H9 (cell line): ENCODE data around the gene NHSL1. TPM values are rescaled to one million over a fixed set of nuclear protein-coding genes. Genes with fewer than 3 reads are reported as not detected.

Experiments used
- DNase-seq: peaks from one replicate; pipeline ENCODE4 v3.0.0-alpha.2; 2017
- H2AFZ ChIP-seq: one replicate; pipeline ENCODE4 v1.6.1; 2013; ENCODE audit warnings: mild to moderate bottlenecking, low read length, control low read depth, moderate library complexity
- H2AK5ac ChIP-seq: 2 replicates; pipeline ENCODE4 v1.6.1; 2013; ENCODE audit warnings: low read length, control low read depth, mixed read lengths; ENCODE audit not compliant: insufficient read length
- H2BK120ac ChIP-seq: one replicate; pipeline ENCODE4 v1.6.1; 2013; ENCODE audit warnings: low read depth, mild to moderate bottlenecking, low read length, control low read depth, inconsistent platforms; ENCODE audit not compliant: poor library complexity, severe bottlenecking
- H2BK12ac ChIP-seq: 2 replicates; pipeline ENCODE4 v1.6.1; 2013; ENCODE audit warnings: low read length, control low read depth, mixed read lengths, low read depth; ENCODE audit not compliant: insufficient read length
- H2BK15ac ChIP-seq: 2 replicates; pipeline ENCODE4 v1.6.1; 2013; ENCODE audit warnings: low read depth, low read length, control low read depth
- H2BK20ac ChIP-seq: one replicate; pipeline ENCODE4 v1.6.1; 2013; ENCODE audit warnings: low read depth, mild to moderate bottlenecking, low read length, control low read depth, inconsistent platforms; ENCODE audit not compliant: poor library complexity, severe bottlenecking
- H2BK5ac ChIP-seq: 2 replicates; pipeline ENCODE4 v1.6.1; 2013; ENCODE audit warnings: low read length, control low read depth, mixed read lengths; ENCODE audit not compliant: insufficient read length
- H3K14ac ChIP-seq: 2 replicates; pipeline ENCODE4 v1.6.1; 2013; ENCODE audit warnings: low read length, control low read depth; ENCODE audit not compliant: insufficient read depth
- H3K18ac ChIP-seq: 2 replicates; pipeline ENCODE4 v1.6.1; 2013; ENCODE audit warnings: low read depth, mild to moderate bottlenecking, mixed read lengths, low read length, control low read depth; ENCODE audit not compliant: insufficient read length
- H3K23ac ChIP-seq: 2 replicates; pipeline ENCODE4 v1.6.1; 2013; ENCODE audit warnings: low read length, control low read depth, mixed read lengths, low read depth; ENCODE audit not compliant: insufficient read length
- H3K23me2 ChIP-seq: 2 replicates; pipeline ENCODE4 v1.6.1; 2013; ENCODE audit warnings: low read depth, mild to moderate bottlenecking, mixed read lengths, low read length, control low read depth; ENCODE audit not compliant: insufficient read length, poor library complexity, severe bottlenecking
- H3K27ac ChIP-seq: 2 replicates; pipeline ENCODE4 v1.5.1; 2013; ENCODE audit warnings: low read length, control low read depth, mixed read lengths, low read depth; ENCODE audit not compliant: insufficient read length
- H3K27me3 ChIP-seq: 2 replicates; pipeline ENCODE4 v1.6.1; 2013; ENCODE audit warnings: low read length, control low read depth, inconsistent platforms; ENCODE audit not compliant: insufficient read depth
- H3K4ac ChIP-seq: 2 replicates; pipeline ENCODE4 v1.6.1; 2013; ENCODE audit warnings: low read depth, mild to moderate bottlenecking, control low read depth, inconsistent platforms, low read length, moderate library complexity
- H3K4me1 ChIP-seq: 2 replicates; pipeline ENCODE4 v1.6.1; 2013; ENCODE audit warnings: low read length, control low read depth, inconsistent platforms; ENCODE audit not compliant: insufficient read depth
- H3K4me2 ChIP-seq: 2 replicates; pipeline ENCODE4 v1.6.1; 2013; ENCODE audit warnings: low read length, control low read depth, mixed read lengths; ENCODE audit not compliant: insufficient read length, insufficient read depth
- H3K56ac ChIP-seq: 2 replicates; pipeline ENCODE4 v1.6.1; 2013; ENCODE audit warnings: low read depth, mild to moderate bottlenecking, mixed read lengths, low read length, control low read depth; ENCODE audit not compliant: insufficient read length
- H3K79me1 ChIP-seq: 2 replicates; pipeline ENCODE4 v1.6.1; 2013; ENCODE audit warnings: low read depth, mild to moderate bottlenecking, moderate library complexity, low read length, control low read depth, inconsistent platforms; ENCODE audit not compliant: insufficient read depth, poor library complexity, severe bottlenecking
- H3K79me2 ChIP-seq: 2 replicates; pipeline ENCODE4 v1.6.1; 2013; ENCODE audit warnings: low read length, control low read depth, inconsistent platforms; ENCODE audit not compliant: insufficient read depth
- H3K9ac ChIP-seq: 2 replicates; pipeline ENCODE4 v1.6.1; 2013; ENCODE audit warnings: low read length, control low read depth, mixed read lengths; ENCODE audit not compliant: insufficient read length; ENCODE audit errors: extremely low read depth
- H3K9me3 ChIP-seq: one replicate; pipeline ENCODE4 v1.6.1; 2013; ENCODE audit warnings: low read depth, low read length, inconsistent platforms; ENCODE audit not compliant: control insufficient read depth
- H3T11ph ChIP-seq: one replicate; pipeline ENCODE4 v1.6.1; 2013; ENCODE audit warnings: mild to moderate bottlenecking, low read length, control low read depth, inconsistent platforms
- H4K20me1 ChIP-seq: one replicate; pipeline ENCODE4 v1.6.1; 2013; ENCODE audit not compliant: control insufficient read depth, insufficient read length, insufficient read depth
- H4K5ac ChIP-seq: 2 replicates; pipeline ENCODE4 v1.6.1; 2013; ENCODE audit warnings: low read depth, mild to moderate bottlenecking, mixed read lengths, low read length, control low read depth; ENCODE audit not compliant: insufficient read length
- H4K8ac ChIP-seq: replicated peaks from 2 replicates; pipeline ENCODE4 v1.6.1; 2013; ENCODE audit warnings: low read length, control low read depth, mixed read lengths, low read depth; ENCODE audit not compliant: insufficient read length
- H4K91ac ChIP-seq: 2 replicates; pipeline ENCODE4 v1.6.1; 2013; ENCODE audit warnings: low read depth, mild to moderate bottlenecking, moderate library complexity, mixed read lengths, low read length, control low read depth; ENCODE audit not compliant: insufficient read length
- H3K27ac Mint-ChIP-seq, 3 experiments: 2 replicates in 2 of 3; 3 replicates in 1 of 3; pipeline ENCODE4 v1.8.0; 2020 to 2021; ENCODE audit warnings: mixed read lengths in 3 of 3, mild to moderate bottlenecking in 1 of 3, moderate library complexity in 1 of 3
- H3K27me3 Mint-ChIP-seq: 2 replicates; pipeline ENCODE4 v1.8.0; 2021; ENCODE audit warnings: low read depth, mild to moderate bottlenecking, moderate library complexity, mixed read lengths
- H3K36me3 Mint-ChIP-seq, 3 experiments: 2 replicates in 2 of 3; 3 replicates in 1 of 3; pipeline ENCODE4 v1.8.0; 2020 to 2021; ENCODE audit warnings: low read depth in 3 of 3, mixed read lengths in 3 of 3; ENCODE audit not compliant: insufficient read depth in 1 of 3
- H3K4me1 Mint-ChIP-seq, 2 experiments: 2 replicates each; pipeline ENCODE4 v1.8.0; 2020; ENCODE audit warnings: mixed read lengths in 2 of 2
- H3K4me3 Mint-ChIP-seq, 2 experiments: 2 replicates in 1 of 2; 3 replicates in 1 of 2; pipeline ENCODE4 v1.8.0; 2020 to 2021; ENCODE audit warnings: mild to moderate bottlenecking in 2 of 2, mixed read lengths in 2 of 2, moderate library complexity in 1 of 2
- H3K9me3 Mint-ChIP-seq, 2 experiments: 2 replicates in 1 of 2; 3 replicates in 1 of 2; pipeline ENCODE4 v1.8.0; 2020; ENCODE audit warnings: mild to moderate bottlenecking in 2 of 2, mixed read lengths in 2 of 2, moderate library complexity in 1 of 2
- WGBS: extraction: QIAGEN DNeasy Blood & Tissue Kit; methylation state at CpG from one replicate; pipeline ENCODE4 v1.1.7; 2013; ENCODE audit warnings: missing lambda C conversion rate, low lambda C conversion rate, mixed read lengths; ENCODE audit not compliant: insufficient read length; ENCODE audit errors: extremely low coverage; 5-methylcytosine and 5-hydroxymethylcytosine counted together
- total RNA-seq: library from RNA; stranded (reverse); gene quantifications from 2 replicates; pipeline ENCODE4 v1.2.1, GENCODE V29; 2021
- TF ChIP-seq, protein P1 (sequence below): fragments of 200-600 bp; sonication (generic); conservative IDR thresholded peaks from 3 replicates; pipeline ENCODE4 v1.8.0; 2021; ENCODE audit warnings: antibody characterized with exemption, mild to moderate bottlenecking

Gene NHSL1
- total RNA-seq, 1 experiment from 2014 or later: 28.7 TPM

GRCh38 chr6:138441965-138442364, 57.3 kb downstream of the NHSL1 start:
- Histone ChIP-seq H3K27ac (no peak overlapping the region), H3K79me1 (no peaks in the 10 kb centered on the region), H3K9me3 (no peaks in the 10 kb centered on the region), H2BK20ac (no peak overlapping the region), H2AFZ (no peak overlapping the region), H3K14ac (no peak overlapping the region), H3K27me3 (no peaks in the 10 kb centered on the region), H4K5ac (no peak overlapping the region), H3K79me2 (no peaks in the 10 kb centered on the region), H4K8ac (no peak overlapping the region), H3K4me2 (no peak overlapping the region), H3K23ac (no peak overlapping the region), H2BK12ac (no peak overlapping the region), H3K18ac (no peak overlapping the region), H2BK15ac (no peak overlapping the region), H4K91ac (no peak overlapping the region), H3K4ac (no peak overlapping the region), H3K23me2 (no peaks in the 10 kb centered on the region), H3K9ac (no peak overlapping the region), H3K4me1 (no peaks in the 10 kb centered on the region), H2BK5ac (no peak overlapping the region), H3K56ac (no peak overlapping the region), H3T11ph (no peak overlapping the region), H2AK5ac (no peak overlapping the region), H2BK120ac (no peak overlapping the region), H4K20me1 (no peaks in the 10 kb centered on the region)
- no peak for DNase-seq
- H3K4me3 Mint-ChIP-seq: no peak overlapping the region
- no peak overlapping the region for H3K27ac Mint-ChIP-seq
- H3K9me3 Mint-ChIP-seq: no peaks in the 10 kb centered on the region
- no CpG with 5 or more reads among the region's 6 CpGs for WGBS
- TF ChIP-seq, protein P1, sequence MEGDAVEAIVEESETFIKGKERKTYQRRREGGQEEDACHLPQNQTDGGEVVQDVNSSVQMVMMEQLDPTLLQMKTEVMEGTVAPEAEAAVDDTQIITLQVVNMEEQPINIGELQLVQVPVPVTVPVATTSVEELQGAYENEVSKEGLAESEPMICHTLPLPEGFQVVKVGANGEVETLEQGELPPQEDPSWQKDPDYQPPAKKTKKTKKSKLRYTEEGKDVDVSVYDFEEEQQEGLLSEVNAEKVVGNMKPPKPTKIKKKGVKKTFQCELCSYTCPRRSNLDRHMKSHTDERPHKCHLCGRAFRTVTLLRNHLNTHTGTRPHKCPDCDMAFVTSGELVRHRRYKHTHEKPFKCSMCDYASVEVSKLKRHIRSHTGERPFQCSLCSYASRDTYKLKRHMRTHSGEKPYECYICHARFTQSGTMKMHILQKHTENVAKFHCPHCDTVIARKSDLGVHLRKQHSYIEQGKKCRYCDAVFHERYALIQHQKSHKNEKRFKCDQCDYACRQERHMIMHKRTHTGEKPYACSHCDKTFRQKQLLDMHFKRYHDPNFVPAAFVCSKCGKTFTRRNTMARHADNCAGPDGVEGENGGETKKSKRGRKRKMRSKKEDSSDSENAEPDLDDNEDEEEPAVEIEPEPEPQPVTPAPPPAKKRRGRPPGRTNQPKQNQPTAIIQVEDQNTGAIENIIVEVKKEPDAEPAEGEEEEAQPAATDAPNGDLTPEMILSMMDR: no peak
- H3K27me3 Mint-ChIP-seq: no peaks in the 10 kb centered on the region
- H3K36me3 Mint-ChIP-seq: peaks cover 0 to 5% (median 0%) of the 10 kb centered on the region in 3 experiments; a peak in 5 of 7 replicates
- H3K4me1 Mint-ChIP-seq: no peaks in the 10 kb centered on the region
